GM20431 (cell line): ENCODE data around the gene FBXO21.

ENCODE experiments used
- in situ Hi-C: fragments of 300-500 bp; cut with MseI, MboI; formaldehyde crosslinking; loops from one replicate; pipeline ENCODE4 v1.15.0; 2020; ENCODE audit warnings: low sequenced_read_pairs; ENCODE audit not compliant: unreplicated experiment

Gene FBXO21

DNA sequence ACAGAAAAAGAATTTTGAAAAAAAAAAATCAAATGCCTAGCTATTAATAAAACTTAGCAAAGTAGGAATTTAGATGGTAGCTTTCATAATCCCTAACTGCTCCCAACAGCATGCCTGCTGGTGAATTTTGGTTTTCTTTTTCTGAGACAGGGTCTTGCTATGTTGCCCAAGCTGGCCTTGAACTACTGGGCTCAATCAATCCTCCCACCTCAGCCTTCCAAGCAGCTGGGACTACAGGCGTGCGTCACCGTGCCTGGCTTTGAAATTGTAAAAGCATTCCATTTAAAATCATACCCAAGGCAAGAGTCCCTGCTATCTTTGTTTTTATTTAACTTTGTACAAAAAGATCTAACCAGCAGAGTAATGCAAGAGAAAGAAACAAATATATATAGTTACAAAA lies 20.7 kb downstream of the FBXO21 start:
- in situ Hi-C loops = no loop called here

DNA sequence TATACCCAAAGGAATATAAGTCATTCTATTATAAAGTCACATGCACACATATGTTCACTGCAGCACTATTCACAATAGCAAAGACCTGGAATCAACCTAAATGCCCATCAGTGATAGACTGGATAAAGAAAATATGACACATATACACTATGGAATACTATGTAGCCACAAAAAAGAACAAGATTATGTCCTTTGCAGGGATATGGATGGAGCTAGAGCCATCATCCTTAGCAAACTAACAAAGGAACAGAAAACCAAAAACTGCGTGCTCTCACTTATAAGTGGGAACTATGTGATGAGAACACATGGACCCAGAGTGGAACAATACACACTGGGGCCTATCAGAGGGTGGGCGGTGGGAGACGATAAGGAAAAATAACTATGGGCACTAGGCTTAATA lies 21.3 kb downstream of the FBXO21 start:
- in situ Hi-C loops = no loop called here

DNA sequence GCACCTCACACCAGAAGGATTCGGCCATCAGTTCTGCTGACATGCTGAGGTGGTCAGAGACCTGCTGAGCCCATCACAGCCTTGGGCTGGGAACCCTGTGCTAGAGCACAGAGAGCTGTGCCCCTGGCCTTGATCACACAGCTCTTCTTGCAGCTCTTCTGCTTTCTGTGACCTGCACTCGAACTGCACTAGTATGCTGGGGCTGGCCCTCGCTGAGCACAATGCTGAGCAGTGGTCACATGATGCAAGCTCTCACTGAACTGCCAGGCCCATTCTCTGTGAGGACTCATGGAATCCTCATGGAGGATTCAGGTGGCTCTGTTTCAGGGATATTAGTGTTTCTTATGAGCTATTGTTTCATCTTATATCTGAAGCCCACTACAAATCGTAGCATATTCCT lies 22.5 kb downstream of the FBXO21 start:
- in situ Hi-C loops = no loop called here

DNA sequence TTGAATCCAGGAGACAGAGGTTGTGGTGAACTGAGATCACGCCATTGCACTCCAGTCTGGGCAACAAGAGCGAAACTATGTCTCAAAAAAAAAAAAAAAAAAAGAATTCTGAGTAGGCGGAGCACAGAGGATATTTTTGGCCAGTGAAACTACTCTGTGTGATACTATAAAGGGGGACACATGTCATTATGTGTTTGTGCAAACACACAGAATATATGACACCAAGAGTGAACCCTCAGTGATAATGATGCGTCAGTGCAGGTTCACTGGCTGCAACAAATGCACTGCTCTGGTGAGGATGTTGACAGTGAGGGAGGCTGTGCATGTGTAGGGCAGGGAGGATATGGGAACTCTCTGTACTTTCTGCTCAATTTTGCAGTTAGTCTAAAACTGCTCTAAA lies 24.2 kb downstream of the FBXO21 start:
- in situ Hi-C loops = no loop called here

DNA sequence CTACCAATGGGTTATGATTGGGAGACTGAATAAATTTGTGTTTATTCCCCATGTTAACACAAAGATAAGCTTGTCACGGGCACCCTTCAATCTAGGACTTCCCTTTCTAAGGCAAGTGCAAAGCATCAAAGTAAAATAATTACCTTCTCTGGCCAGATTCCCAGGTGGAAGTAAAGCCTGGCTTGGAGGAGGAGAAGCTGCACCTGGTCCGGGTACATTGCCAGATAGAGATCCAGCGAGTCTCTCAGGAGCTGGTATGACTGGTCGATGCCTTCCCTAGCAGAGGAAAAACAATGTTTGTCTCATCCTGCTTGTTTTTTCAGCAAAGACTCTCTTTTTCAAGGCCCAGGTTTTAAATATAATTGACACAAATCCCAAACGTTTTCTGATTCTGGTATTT lies 24.9 kb downstream of the FBXO21 start:
- in situ Hi-C loops = no loop called here

DNA sequence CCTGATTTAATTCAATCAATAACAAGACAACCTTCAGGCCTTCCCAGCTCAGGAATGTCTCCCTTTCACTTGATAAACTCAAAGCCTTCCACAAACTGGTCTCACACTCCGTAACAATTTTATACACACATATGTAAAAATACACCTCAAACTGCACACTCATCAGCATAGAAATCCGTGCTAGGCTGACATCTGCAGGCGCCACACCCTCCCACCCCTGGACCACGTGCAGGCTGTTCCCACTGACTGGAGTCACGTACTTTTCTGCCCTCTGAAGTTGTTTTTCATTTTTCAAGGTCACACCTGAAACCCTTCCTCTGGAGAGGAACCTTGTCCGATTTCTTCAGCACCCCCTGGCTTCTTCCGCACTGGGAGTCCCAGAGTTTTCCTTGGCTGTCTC lies 27.6 kb downstream of the FBXO21 start:
- in situ Hi-C loops = no loop called here

DNA sequence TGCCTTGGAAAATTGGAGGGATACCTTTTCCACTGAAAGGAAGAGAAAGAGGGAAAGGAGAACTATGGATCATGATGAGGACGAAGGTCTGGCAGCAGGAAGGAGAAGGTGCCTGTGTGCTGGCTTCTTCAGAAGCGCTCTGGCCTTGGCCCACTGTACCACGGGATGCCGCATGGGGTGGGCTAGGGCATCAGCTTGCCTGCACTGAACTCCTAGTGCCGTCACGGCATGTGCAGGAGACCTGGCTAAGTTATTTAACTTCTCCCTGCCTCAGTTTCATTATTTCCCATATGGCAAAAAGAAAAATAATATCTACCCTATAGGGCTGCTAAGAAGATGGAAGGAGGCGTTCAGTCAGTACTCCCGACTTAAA lies 28.1 kb downstream of the FBXO21 start:
- in situ Hi-C loops = no loop called here

DNA sequence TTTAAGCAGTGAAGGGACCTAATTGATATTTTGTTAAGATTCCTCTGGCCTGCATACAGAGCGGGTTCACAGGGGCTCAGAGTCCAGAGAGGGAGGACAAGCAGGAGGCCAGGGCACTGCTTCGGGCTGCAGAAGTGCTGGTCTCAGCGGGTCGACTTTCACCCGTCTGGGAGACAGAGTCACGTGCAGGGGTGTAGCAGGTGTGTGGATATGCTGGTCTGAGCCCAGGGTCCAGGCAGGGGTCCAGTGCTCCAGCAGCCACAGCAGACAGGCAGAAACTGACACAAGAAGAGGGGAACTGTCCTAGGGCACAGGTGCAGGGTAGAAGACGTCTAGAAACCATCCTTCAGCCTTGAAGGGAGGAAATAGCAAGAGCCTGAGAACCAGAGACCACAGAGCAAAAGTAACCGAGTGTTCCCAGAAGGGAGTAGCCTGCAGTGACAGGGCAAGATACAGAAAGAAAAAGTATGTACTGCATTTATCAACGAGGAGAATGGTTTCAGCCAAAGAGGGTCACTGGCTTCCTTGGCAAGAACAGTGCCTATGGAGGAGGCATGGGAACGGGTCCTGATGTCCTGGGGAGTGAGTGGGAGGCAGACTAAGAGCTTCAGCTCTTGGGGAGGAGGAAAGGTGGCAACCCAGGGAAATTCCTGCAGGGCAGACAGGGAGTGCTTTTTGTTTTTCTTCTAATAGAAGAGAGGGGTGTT lies 28.7 kb downstream of the FBXO21 start:
- in situ Hi-C loops = no loop called here

DNA sequence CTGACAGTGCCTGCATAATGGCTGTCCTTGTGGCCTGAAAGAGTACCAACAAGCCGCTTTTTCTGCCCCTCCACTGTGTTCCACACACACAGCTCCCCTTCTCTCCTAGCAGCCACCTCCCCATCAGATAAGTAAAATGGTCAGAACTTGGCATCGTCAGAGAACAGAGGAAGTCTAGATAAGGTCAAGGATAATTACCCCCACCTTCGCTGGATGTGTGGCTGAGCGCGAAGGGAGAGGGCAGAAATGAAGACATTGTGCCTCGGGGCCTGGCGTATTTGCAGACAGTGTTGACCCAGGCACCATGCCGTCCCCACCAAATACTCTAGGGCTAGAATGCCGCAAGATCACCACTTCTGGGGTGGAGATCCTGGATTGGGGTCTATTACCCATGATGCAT lies 30.6 kb downstream of the FBXO21 start:
- in situ Hi-C loops = no loop called here

DNA sequence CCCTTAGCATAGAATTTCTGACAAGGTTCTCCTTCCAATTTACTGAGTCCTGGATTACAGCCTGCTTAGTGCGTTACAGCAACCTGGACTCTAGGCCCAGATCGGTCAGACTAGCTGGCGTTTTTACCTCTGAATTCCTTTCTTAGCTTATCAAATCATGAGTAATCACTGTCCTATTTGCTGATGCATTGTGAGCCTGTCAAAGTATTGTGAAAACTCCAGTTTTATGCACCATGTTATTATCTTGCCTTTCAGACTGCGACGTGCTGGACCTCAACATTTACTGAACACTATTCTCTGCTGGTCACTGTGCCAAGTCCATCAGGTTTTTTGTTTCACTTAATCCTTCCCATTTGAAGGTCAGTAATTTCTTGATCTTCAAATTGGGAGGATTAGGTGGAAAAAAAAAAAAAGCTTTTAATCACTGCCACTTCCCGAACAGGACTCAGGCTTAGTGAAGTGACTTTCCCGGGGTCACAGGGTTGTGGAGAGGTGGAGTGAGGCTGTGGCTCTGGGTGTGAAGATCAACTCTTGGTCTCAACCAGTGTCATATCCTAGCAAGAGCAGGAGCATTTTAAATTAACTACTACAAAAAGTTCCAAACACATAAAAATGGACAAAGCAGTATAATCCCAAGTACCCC lies 31.2 kb downstream of the FBXO21 start:
- in situ Hi-C loops = no loop called here

DNA sequence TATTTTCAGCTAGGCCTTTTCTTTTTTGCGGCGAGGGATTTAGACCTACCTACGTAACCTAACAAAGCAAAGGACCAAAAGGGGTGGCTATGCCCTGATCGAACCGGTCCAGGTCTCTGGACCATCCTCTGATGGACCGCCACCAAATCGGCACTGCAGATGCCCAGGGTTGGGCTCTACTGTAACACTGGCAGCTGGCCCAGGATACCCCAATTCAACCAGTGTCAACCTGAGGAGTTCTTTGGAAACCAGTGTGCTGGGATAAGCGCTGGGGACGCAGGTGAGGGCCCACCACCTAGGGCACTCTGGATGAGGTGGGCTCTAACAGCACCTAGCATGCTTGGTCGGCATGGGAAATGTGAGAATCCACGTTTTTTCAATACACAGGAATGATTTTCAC lies 32.2 kb downstream of the FBXO21 start:
- in situ Hi-C loops = no loop called here

DNA sequence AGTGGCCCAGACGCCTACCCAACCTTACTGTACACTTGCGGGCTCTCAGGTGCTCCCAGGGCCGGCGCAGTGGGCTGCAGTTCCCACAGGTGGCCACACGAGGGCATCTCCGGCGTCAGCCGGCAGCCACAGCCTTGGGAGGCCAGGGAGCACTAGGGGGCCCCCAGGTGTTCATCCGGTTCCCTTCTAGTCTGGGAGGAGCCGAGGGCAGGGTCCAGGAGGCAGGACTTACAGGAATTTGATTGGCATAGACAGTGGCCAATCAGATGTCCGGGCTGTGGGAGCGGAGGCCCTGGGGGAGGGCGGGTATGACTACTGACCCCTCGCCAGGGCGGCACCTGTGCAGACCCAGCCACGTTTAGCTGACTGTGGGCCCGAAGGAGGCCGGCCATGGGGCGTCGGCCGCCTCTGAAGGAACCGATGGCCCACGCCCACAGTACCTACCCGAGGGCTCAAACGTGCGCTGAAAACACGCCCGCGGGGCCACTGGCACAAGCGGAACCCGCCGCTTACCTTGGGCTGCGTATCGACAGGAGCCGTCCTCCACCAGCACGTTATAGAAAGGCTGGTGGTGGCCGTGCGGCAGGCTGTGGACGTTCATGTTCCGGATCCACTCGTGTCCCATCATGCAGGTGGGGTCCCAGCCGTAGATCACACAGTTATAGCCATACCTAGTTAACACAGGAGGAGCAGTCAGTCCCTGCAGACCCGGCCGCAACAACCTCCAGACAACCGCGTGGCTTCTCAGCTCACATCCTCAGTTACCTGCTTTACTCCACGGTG lies 34.8 kb downstream of the FBXO21 start:
- in situ Hi-C loops = no loop called here

DNA sequence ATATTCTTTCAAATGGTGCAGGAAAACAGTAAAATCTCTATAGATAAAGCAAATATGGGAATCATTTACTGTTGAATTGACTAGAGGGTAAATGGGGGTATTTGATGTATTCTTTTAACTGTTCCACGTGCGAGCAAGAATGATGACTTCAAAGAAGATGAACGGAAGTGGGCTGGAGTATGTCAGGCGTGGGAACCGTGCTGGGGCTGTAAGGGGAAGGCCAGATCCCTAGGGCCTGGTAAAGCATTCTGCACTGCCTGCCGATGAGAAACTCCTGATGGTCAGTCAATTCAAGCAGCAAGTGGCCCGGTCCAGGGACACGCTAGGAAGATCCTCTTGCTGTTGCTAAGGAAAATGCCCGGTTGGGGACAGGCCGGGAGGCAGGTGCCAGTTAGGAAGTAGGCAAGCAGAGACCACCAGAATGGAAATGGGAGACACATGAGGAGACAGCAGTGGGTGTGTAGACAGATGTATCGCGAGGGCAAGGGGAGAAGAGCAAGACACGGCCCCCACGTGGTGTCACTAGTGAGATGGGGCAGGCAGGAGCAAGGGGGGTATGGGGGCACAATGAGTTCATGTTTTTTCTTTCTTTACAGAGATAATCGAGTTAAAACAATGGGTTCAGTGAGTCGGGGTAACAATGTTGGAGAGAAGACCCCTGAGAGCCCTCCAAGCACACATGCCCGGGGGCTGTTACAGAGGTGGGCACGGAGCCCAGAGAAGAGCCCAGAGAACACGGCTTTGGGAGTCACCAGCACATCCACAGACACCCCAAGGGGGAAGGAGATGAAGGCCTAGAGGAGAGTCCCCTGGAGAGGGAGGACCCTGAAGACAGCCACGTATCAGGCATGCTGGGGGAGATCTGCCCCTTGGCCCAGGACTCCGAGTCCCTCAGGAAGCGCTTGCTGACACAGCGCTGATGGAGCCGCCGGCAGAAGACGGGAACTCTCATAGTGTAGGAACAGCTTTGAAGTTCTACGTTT lies 37.2 kb downstream of the FBXO21 start:
- in situ Hi-C loops = no loop called here

DNA sequence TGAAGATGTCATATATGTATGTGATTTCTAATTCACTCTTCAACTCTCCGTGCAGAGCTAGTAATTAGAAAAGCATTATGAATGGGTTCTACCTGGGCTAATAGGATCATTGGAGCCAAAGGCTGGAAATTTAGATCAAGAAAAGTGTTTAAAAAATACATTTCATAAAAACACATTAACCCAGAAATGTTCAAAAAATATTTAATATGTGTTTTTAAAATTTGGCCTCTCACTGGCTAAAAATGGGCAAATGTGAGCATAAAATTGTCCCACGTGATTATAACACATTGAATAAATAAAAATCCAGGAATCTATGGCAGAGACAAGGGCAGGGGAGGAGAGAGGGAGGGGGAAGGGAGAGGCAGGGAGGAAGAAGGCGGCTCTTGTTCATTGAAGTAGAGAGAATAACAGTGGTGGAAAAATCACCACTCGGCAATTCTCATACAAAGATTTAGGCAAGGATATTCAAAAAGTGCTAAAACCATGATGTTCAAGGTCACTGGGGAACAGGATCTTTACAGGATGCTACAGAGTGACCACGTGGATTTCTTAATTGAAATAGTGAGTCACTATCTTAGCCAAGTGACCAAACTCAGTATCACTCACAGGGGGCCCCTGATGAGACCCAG lies 38.8 kb downstream of the FBXO21 start:
- in situ Hi-C loops = no loop called here

DNA sequence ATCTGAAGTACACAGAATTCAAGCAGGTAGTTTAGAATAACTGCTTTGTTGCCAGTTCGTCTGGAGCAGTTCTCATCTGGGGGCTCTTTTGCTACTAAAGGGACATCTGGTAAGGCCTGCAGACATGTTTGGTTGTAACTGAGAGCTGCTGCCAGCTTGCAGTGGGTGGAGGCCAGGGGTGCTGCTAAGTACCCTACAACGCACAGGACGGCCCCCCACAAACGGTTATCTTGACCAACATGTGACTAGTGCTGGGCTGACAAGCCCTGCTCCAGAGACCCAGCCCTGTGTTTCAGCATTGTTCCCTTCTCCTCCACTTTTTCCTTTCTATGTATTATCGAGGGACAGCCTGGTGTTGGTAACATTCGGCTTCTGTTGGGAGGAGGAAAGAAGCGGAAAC lies 40.8 kb downstream of the FBXO21 start:
- in situ Hi-C loops = no loop called here

DNA sequence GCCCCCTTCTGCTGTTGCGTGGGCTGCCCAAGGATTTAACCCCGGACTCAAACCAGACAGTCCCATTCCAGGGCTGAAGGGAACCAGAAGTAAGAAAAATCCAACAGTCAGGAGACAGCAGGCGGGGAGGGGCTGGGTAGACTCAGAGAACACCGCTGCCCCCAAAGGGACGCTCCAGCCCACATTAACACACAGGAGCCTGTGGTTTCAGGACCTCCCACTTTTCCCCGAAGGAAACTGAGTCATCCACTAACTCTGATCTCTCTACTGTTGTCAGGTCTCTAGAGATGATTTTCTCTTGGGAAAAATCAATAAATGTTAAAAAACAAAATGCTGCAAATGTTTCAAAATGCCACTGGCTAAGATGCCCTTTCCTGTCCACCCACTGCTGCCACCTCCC lies 41.6 kb downstream of the FBXO21 start:
- in situ Hi-C loops = no loop called here

DNA sequence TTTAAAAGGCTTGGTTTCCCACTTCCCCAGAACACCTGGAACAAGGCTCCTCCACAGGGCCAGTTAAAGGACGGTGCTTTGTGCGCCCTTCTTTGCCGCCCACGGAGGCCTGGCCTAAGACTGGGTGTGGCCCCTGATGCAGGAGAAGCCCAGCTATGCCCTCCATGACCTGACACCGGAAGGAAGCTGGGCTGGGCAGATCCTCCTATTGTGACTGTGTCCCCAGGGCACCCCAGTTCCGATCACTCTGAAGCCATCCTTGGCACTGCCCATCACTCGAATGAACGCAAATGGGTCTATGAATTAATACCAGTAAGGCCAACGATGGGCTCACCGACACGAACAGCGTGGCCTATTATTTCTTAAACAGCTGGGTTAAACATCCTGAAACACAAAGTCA lies 42.6 kb downstream of the FBXO21 start:
- in situ Hi-C loops = no loop called here

DNA sequence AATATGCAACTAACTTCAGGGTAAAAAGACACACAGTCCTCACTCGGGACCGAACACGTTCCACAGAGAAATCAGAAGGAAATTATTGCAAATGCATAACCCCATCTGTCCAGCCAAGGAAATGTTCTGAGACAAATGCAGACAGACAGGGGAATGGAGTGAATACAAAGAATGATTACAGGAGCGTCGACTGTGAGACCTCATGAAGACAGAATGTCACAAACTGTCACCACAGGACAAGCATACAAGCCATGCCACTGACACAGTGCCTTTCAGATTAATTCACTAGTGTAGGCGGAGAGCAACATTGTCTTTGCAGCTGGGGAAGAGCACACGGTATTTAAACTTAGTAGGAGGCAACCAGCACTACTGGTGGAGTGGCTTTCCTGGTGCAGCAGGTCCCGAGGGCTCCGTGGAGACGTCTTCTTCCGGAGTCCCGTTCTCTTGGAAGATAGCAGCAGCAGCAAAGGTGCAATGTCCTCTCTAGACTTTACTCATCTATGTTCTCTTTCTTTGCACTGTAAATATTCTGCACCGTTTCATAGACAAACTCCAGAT lies 44.6 kb downstream of the FBXO21 start:
- in situ Hi-C loops = no loop called here

DNA sequence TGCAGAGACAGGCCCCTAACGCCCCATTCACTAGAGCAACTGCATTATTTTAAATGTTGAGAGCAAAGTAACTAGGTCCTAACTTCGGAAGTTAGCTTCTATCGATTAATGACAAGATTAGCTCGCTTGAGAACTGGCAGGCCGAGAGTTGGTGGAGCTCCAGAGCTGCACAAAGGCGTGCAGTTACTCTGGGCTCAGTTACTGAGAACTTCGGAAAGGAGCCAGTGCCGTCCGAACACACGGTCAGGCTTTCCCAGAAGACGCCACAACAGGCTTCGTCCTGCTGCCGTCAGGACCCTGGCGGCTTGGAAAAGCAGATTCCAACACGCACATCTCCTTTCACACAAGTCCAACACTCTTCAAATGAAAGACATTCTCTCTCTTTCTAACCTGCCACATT lies 45.7 kb downstream of the FBXO21 start:
- in situ Hi-C loops = no loop called here
